ENCODE results near the gene STPG4. TPM values are rescaled to one million over a fixed set of nuclear protein-coding genes. Genes with fewer than 3 reads are reported as not detected.
"Not testable (repeated sequence)": the region's sequence is repeated elsewhere in the genome, so short reads cannot be mapped to it uniquely, and the experiment has no call there.

Gene STPG4
- polyA plus RNA-seq, 4 donors: 0.22 to 0.24 TPM; not detected in 2

DNA sequence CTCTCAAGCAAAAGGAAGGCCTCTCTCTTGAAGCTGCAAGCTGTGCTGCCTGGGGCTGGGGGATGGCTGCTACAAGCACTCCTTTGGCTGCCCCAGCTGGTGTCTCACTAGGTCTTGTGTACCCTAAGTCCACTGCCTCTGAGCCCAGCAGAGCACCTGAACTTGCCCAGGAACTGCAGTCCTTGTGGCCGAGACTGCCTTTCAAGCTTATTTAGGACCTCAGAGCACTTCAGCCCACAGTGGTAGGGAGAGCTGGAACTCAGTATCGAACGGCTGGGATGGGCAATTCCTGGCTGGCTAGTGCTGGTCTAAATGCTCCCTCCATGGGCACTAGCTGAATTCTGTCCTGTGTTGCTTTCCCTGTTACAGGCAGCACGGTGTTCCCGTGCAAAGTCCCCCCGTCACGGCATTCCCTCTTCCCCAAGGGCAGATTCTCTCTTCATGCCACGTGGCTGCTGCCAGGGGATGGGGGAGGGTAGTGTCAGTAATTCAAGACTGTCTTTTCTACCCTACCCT lies 25.9 kb downstream of the STPG4 start:
- DNase-seq (ENCODE audit: low read depth in 4 of 4, low spot score in 3 of 4): peak in 2 of 4 donors; percentile 12 to 19

- no peak for DNase-seq (ENCODE audit: low read depth in 4 of 4, low spot score in 3 of 4)
These were observed 26.4 kb downstream of the STPG4 start for GRCh38 chr2:47128705-47129104.

GRCh38 chr2:47127862-47128543 lies 27.1 kb downstream of the STPG4 start:
- no peak for DNase-seq (ENCODE audit: low read depth in 4 of 4, low spot score in 3 of 4)

DNA sequence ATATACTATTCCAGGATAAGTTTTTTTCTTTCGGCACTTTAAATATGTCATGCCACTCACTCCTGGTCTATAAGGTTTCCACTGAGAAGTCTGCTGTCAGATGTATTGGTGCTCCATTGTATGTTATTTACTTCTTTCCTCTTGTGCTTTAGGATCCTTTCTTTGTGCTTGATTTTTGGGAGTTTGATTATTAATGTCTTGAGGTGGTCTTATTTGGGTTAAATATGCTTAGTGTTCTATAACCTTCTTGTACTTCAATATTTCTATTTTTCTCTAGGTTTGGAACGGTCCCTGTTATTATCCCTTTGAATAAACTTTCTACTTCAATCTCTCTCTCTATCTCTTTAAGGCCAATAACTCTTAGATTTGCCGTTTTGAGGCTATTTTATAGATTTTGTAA lies 28.3 kb downstream of the STPG4 start:
- no peak for DNase-seq (ENCODE audit: low read depth in 4 of 4, low spot score in 3 of 4)

GRCh38 chr2:47124740-47125139 lies 30.4 kb downstream of the STPG4 start:
- DNase-seq (ENCODE audit: low read depth in 4 of 4, low spot score in 3 of 4): not testable (repeated sequence)

DNA sequence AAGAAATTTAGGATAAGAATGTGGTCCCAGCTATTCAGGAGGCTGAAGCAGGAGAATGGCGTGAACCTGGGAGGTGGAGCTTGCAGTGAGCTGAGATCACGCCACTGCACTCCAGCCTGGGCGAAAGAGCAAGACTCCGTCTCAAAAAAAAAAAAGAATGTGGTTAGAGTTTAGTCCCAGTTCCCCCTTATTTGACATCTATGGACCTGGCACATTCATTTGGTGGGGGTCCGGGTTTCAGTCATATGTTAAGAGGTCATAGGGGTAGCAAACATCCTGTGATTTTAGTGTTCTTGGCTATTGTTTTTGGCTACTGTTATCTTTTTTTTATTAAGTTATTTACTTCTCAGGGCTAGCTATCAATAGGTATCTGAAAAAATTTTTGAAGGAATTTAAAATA lies 34.7 kb downstream of the STPG4 start:
- DNase-seq (ENCODE audit: low read depth in 4 of 4, low spot score in 3 of 4): not testable (repeated sequence)

DNA sequence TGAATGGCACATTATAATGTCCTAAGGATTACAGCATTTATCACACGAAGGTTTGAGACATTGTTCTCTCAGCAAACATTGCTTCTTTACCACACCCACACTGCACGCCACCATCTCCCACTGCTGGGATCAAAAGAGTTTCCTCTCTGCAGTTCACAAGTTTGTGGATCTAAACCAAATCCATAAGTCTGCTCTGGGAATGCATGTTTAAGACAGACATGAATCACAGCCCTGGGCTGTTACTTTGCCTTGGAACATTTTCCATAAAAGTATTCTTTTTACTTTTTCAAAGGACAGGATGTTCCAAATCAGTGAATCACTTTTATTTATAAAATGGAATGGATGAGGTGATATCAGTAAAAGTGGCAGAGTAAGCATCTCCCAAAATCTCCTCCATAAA lies 36.1 kb downstream of the STPG4 start:
- DNase-seq (ENCODE audit: low read depth in 4 of 4, low spot score in 3 of 4): no peak

GRCh38 chr2:47118581-47118980 lies 36.5 kb downstream of the STPG4 start:
- no peak for DNase-seq (ENCODE audit: low read depth in 4 of 4, low spot score in 3 of 4)

DNA sequence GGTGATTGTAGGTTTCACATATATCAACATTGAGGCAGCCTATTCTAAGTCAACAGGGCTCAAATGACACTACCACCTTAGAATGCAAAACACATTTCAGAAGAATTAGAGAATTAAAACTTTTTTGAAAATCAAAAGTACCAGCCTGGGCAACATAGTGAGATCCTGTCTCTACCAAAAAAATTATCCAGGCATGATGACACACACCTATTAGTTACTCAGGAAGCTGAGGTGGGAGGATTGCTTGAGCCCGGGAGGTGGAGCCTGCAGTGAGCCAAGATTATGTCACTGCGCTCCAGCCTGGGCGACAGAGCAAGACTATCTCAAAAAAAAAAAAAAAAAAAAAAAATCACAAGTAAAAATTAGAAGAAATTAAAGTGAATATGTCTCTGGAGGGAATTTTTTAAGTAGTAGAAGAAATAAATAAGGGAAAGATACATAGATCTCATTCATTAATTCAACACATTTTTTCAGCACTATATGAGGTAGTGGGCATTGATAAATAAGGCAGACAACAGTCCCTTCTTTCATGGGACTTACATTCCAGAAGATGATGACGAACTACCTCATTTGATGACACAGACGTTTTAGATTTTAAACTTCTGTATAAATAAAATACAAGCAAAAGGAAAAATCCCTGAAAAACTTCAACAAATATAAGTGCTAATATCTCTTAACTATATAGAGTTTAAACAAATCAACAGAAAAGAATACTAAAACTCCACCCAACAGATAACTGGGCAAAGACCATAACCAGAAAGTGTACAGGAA lies 42.3 kb downstream of the STPG4 start:
- no peak for DNase-seq (ENCODE audit: low read depth in 4 of 4, low spot score in 3 of 4)

GRCh38 chr2:47109680-47110079 lies 45.4 kb downstream of the STPG4 start:
- no peak for DNase-seq (ENCODE audit: low read depth in 4 of 4, low spot score in 3 of 4)

- no peak for DNase-seq (ENCODE audit: low read depth in 4 of 4, low spot score in 3 of 4)
These were observed 46.1 kb downstream of the STPG4 start for GRCh38 chr2:47109007-47109375.

GRCh38 chr2:47108267-47109006 lies 46.7 kb downstream of the STPG4 start:
- DNase-seq (ENCODE audit: low read depth in 4 of 4, low spot score in 3 of 4): not testable (repeated sequence)

DNA sequence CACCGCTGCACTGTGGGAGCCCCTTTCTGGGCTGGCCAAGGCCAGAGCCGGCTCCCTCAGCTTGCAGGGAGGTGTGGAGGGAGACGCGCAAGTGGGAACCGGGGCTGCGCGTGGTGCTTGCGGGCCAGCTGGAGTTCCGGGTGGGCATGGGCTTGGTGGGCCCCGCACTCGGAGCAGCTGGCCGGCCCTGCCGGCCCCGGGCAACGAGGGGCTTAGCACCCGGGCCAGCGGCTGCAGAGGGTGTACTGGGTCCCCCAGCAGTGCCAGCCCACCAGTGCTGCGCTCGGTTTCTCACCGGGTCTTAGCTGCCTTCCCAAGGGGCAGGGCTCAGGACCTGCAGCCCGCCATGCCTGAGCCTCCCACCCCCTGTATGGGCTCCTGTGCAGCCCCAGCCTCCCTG lies 47.9 kb downstream of the STPG4 start:
- DNase-seq (ENCODE audit: low read depth in 4 of 4, low spot score in 3 of 4): not testable (repeated sequence)

DNA sequence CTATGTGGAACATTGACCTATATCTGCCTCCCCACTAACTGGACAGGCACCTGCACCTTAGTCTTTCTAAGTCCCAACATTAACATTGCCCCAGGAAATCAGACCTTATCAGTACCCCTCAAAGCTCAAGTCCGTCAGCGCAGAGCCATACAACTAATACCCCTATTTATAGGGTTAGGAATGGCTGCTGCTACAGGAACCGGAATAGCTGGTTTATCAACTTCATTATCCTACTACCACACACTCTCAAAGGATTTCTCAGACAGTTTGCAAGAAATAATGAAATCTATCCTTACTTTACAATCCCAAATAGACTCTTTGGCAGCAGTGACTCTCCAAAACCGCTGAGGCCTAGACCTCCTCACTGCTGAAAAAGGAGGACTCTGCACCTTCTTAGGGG lies 48.9 kb downstream of the STPG4 start:
- not testable (repeated sequence) for DNase-seq (ENCODE audit: low read depth in 4 of 4, low spot score in 3 of 4)

- DNase-seq (ENCODE audit: low read depth in 4 of 4, low spot score in 3 of 4): not testable (repeated sequence)
These were observed 55.4 kb downstream of the STPG4 start for GRCh38 chr2:47099712-47100111.

- DNase-seq (ENCODE audit: low read depth in 4 of 4, low spot score in 3 of 4): no peak
These were observed 56.2 kb downstream of the STPG4 start for GRCh38 chr2:47098953-47099352.

- DNase-seq (ENCODE audit: low read depth in 4 of 4, low spot score in 3 of 4): no peak
These were observed 57.5 kb downstream of the STPG4 start for GRCh38 chr2:47097563-47097962.

DNA sequence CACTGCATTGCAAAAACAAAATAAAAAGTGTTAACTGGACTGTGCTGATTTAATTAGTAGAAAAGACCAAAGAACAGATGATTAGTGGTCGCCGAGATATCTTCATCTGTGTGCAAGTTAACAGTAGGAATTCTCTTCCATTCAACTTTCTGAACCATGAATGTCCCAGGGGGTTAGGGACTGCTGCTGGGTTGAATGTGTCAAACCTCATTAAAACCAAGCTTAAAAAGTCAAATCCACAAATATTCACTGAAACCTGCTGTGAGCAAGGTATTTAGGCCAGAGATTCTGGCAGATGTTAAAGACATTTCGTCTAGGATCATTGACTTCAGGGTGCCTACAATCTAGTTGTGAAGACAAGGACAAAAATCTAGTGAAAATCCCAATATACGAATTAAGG lies 58.7 kb downstream of the STPG4 start:
- DNase-seq (ENCODE audit: low read depth in 4 of 4, low spot score in 3 of 4): no peak

- no peak for DNase-seq (ENCODE audit: low read depth in 4 of 4, low spot score in 3 of 4)
These were observed 59.6 kb downstream of the STPG4 start for GRCh38 chr2:47095349-47096020.

GRCh38 chr2:47094511-47095142 lies 60.5 kb downstream of the STPG4 start:
- no peak for DNase-seq (ENCODE audit: low read depth in 4 of 4, low spot score in 3 of 4)

All from right renal pelvis (tissue), 4 donors.